HepG2 (cell line): ENCODE results near the gene FHL3. TPM values are rescaled to one million over a fixed set of nuclear protein-coding genes. Genes with fewer than 3 reads are reported as not detected.
"Not testable (repeated sequence)": the region's sequence is repeated elsewhere in the genome, so short reads cannot be mapped to it uniquely, and the experiment has no call there.

ENCODE experiments used
- ATAC-seq: fragments of 200-7000 bp; cut with Tn5 transposase; 3 replicates; pipeline ENCODE4 v1.9.1; 2020; ENCODE audit warnings: mild to moderate bottlenecking, moderate library complexity
- BruUV-seq: library from RNA; stranded (reverse); fragments of 400-500 nt; replicated peaks from 2 replicates; lab custom pipeline; 2021; lab: Mats Ljungman, UMichigan
- CTCF ChIA-PET: fragments of 300-600 bp; formaldehyde crosslinking; extraction: SDS; loops from one replicate; lab custom pipeline; 2021; ENCODE audit warnings: low total read pairs, inconsistent platforms, low intra/inter-chr PET ratio; lab: Yijun Ruan, JAX
- POLR2A ChIA-PET: fragments of 350-600 bp; sonication (Branson Sonifier 250); formaldehyde crosslinking; loops from one replicate; lab custom pipeline; 2020; ENCODE audit warnings: antibody characterized with exemption, inconsistent platforms; lab: Yijun Ruan, JAX
- DNase-seq: peaks from one replicate; pipeline ENCODE4 v3.0.0-alpha.2; 2015; ENCODE audit warnings: low spot score
- FAIRE-seq: peaks from 3 replicates; lab custom pipeline; 2011; peaks lifted over from hg19 to GRCh38; lab: Jason Lieb, UNC
- H2AFZ ChIP-seq: one replicate; pipeline ENCODE4 v1.6.1; 2011; ENCODE audit warnings: low read length, inconsistent platforms
- H3K27ac ChIP-seq: fragments of 300-600 bp; 3 replicates; pipeline ENCODE4 v1.8.0; 2011; ENCODE audit warnings: mixed run types, mild to moderate bottlenecking, mixed read lengths, low read length, inconsistent platforms; ENCODE audit not compliant: insufficient read depth; ENCODE audit errors: extremely low read length
- H3K27me3 ChIP-seq, 2 experiments: fragments of 200-600 bp in 1 of 2; 2 replicates in 1 of 2; 3 replicates in 1 of 2; pipeline versions ENCODE4 v1.6.0 to v1.8.0; 2011; ENCODE audit warnings: low read length in 2 of 2, mild to moderate bottlenecking in 2 of 2, moderate library complexity in 2 of 2, inconsistent platforms in 1 of 2; ENCODE audit not compliant: insufficient read depth in 2 of 2, control insufficient read depth in 1 of 2
- H3K36me3 ChIP-seq, 2 experiments: fragments of 200-600 bp in 1 of 2; replicated peaks in 1 of 2; 2 replicates in 1 of 2; 3 replicates in 1 of 2; pipeline versions ENCODE4 v1.5.1 to v1.8.0; 2011; ENCODE audit warnings: low read length in 2 of 2, inconsistent platforms in 1 of 2; ENCODE audit not compliant: insufficient read depth in 2 of 2, control insufficient read depth in 1 of 2
- H3K4me1 ChIP-seq: 2 replicates; pipeline ENCODE4 v1.5.1; 2012; ENCODE audit warnings: low read length, inconsistent platforms; ENCODE audit not compliant: insufficient read depth
- H3K4me2 ChIP-seq: 2 replicates; pipeline ENCODE4 v1.6.0; 2011; ENCODE audit warnings: low read depth, low read length, inconsistent platforms
- H3K4me3 ChIP-seq, 3 experiments: fragments of 200-600 bp in 1 of 3; sonication (generic), shearing (Covaris generic) in 1 of 3; replicated peaks in 1 of 3; 2 replicates each; pipeline ENCODE4 v1.5.1; 2011 to 2016; ENCODE audit warnings: low read length in 3 of 3, inconsistent platforms in 2 of 3, low read depth in 2 of 3, mild to moderate bottlenecking in 2 of 3, control low read depth in 1 of 3, mixed read lengths in 1 of 3; ENCODE audit not compliant: insufficient read depth in 1 of 3
- H3K79me2 ChIP-seq: one replicate; pipeline ENCODE4 v1.6.1; 2011; ENCODE audit warnings: low read length, inconsistent platforms; ENCODE audit not compliant: insufficient read depth
- H3K9ac ChIP-seq: 2 replicates; pipeline ENCODE4 v1.6.0; 2011; ENCODE audit warnings: mild to moderate bottlenecking, low read depth, low read length, inconsistent platforms; ENCODE audit not compliant: insufficient read depth
- H3K9me3 ChIP-seq: 2 replicates; pipeline ENCODE4 v1.5.1; 2012; ENCODE audit warnings: mild to moderate bottlenecking, low read length
- H4K20me1 ChIP-seq: 2 replicates; pipeline ENCODE4 v1.6.0; 2011; ENCODE audit warnings: inconsistent platforms, mild to moderate bottlenecking, low read length, moderate library complexity; ENCODE audit not compliant: insufficient read depth
- ERF ChIP-seq: IDR thresholded peaks from 2 replicates; pipeline ENCODE4 v1.6.1; 2018; ENCODE audit warnings: missing biosample characterization, missing genetic modification reagents
- WGBS: methylation state at CpG from one replicate; pipeline ENCODE4 v1.1.6; 2017; ENCODE audit warnings: low lambda C conversion rate; 5-methylcytosine and 5-hydroxymethylcytosine counted together
- in situ Hi-C: cut with HindIII; loops from 2 replicates; pipeline ENCODE4 v1.10.0; 2017; ENCODE audit warnings: low pct_unique_long_range_greater_than_20kb; ENCODE audit not compliant: extremely low pct_ligation_motif_present
- intact Hi-C: fragments of 100-400 bp; cut with micrococcal nuclease; formaldehyde crosslinking; loops from one replicate; pipeline ENCODE4 v1.10.0; 2022; ENCODE audit not compliant: unreplicated experiment
- polyA plus RNA-seq, 8 experiments: library from polyadenylated mRNA; depleted of rRNA in 3 of 8; stranded (reverse) in 7 of 8; unstranded in 1 of 8; fragments of >200 nt; fragmentation: Illumina TruSeq in 4 of 8; extraction: Trizol in 4 of 8; gene quantifications; 2 replicates each; pipeline versions ENCODE4 v1.2.1 to v1.2.3, GENCODE V29; 2011 to 2016; ENCODE audit warnings: low read depth in 4 of 8, missing spikeins in 1 of 8, mixed read lengths in 1 of 8; ENCODE audit not compliant: insufficient read depth in 1 of 8
- total RNA-seq, 5 experiments: library from RNA; depleted of rRNA; stranded (reverse); fragments of >200 nt; fragmentation: Illumina TruSeq; extraction: Trizol; gene quantifications; 2 replicates each; pipeline ENCODE4 v1.2.3, GENCODE V29; 2016; ENCODE audit warnings: low read depth in 1 of 5
- TF ChIP-seq, protein P1 (sequence below): IDR thresholded peaks from 2 replicates; pipeline ENCODE4 v1.6.1; 2016; ENCODE audit warnings: low read depth, missing genetic modification reagents, missing compliant biosample characterization

Gene FHL3
- total and polyA plus RNA-seq, 2 of the 13 experiments (the other 11 are each of a cell fraction or from before 2014, with no cell fraction given): 2.8 to 6.6 TPM

DNA sequence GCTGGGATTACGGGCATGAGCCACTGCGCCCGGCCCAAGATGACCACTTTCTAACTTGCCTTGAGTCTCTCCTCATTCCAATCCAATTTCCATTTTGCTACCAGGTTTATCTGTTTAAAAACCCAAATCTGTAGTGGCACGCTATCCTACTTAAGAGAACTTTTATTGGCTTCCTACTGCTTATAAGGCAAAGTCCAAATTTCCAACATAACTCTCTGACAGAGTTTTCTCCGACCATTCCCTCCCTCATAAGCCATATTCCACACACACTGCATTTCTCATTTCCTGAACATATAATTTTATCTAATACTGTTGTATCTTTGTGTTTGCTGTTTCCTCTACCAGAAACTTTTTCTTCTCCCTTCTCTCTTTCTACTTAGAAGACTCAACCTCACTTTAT, 30.7 kb downstream of the FHL3 start (continued):
- TF ChIP-seq, protein P1, sequence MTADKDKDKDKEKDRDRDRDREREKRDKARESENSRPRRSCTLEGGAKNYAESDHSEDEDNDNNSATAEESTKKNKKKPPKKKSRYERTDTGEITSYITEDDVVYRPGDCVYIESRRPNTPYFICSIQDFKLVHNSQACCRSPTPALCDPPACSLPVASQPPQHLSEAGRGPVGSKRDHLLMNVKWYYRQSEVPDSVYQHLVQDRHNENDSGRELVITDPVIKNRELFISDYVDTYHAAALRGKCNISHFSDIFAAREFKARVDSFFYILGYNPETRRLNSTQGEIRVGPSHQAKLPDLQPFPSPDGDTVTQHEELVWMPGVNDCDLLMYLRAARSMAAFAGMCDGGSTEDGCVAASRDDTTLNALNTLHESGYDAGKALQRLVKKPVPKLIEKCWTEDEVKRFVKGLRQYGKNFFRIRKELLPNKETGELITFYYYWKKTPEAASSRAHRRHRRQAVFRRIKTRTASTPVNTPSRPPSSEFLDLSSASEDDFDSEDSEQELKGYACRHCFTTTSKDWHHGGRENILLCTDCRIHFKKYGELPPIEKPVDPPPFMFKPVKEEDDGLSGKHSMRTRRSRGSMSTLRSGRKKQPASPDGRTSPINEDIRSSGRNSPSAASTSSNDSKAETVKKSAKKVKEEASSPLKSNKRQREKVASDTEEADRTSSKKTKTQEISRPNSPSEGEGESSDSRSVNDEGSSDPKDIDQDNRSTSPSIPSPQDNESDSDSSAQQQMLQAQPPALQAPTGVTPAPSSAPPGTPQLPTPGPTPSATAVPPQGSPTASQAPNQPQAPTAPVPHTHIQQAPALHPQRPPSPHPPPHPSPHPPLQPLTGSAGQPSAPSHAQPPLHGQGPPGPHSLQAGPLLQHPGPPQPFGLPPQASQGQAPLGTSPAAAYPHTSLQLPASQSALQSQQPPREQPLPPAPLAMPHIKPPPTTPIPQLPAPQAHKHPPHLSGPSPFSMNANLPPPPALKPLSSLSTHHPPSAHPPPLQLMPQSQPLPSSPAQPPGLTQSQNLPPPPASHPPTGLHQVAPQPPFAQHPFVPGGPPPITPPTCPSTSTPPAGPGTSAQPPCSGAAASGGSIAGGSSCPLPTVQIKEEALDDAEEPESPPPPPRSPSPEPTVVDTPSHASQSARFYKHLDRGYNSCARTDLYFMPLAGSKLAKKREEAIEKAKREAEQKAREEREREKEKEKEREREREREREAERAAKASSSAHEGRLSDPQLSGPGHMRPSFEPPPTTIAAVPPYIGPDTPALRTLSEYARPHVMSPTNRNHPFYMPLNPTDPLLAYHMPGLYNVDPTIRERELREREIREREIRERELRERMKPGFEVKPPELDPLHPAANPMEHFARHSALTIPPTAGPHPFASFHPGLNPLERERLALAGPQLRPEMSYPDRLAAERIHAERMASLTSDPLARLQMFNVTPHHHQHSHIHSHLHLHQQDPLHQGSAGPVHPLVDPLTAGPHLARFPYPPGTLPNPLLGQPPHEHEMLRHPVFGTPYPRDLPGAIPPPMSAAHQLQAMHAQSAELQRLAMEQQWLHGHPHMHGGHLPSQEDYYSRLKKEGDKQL (CRISPR knock-in tag): no peak
- TF ChIP-seq ERF (CRISPR knock-in tag): no peak

DNA sequence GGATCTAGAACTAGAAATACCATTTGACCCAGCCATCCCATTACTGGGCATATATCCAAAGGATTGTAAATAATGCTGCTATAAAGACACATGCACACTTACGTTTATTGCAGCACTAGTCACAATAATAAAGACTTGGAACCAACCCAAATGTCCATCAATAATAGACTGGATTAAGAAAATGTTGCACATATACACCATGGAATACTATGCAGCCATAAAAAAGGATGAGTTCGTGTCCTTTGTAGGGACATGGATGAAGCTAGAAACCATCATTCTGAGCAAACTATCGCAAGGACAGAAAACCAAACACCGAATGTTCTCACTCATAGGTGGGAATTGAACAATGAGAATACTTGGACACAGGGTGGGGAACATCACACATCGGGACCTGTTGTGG, 31.6 kb downstream of the FHL3 start:
- H4K20me1 ChIP-seq, H3K4me2 ChIP-seq, H3K4me1 ChIP-seq, intact Hi-C loops, ATAC-seq, in situ Hi-C loops, H3K79me2 ChIP-seq, H3K27ac ChIP-seq, H3K4me3 ChIP-seq, POLR2A ChIA-PET, H2AFZ ChIP-seq, H3K9me3 ChIP-seq, FAIRE-seq, DNase-seq, BruUV-seq, H3K9ac ChIP-seq, CTCF ChIA-PET, H3K27me3 ChIP-seq: not testable (repeated sequence)
- H3K36me3 ChIP-seq: peaks cover 22 to 51% of the 10 kb centered on the region in 2 experiments
- WGBS: 99% methylated on average over 5 of the region's 5 CpGs
